H1 (cell line): ENCODE measurements around the gene CASZ1. TPM values are rescaled to one million over a fixed set of nuclear protein-coding genes. Genes with fewer than 3 reads are reported as not detected.

ENCODE experiments used
- CTCF ChIA-PET: fragments of 300-600 bp; sonication (Branson Sonifier 250); formaldehyde crosslinking; loops from one replicate; lab custom pipeline; 2021; ENCODE audit not compliant: partially characterized antibody; lab: Charles Lee
- POLR2A ChIA-PET: fragments of 300-600 bp; sonication (Branson Sonifier 250); formaldehyde crosslinking; loops from one replicate; lab custom pipeline; 2021; ENCODE audit warnings: inconsistent platforms; ENCODE audit not compliant: partially characterized antibody; lab: Charles Lee
- DNase-seq, 2 experiments: peaks; one replicate each; pipeline versions ENCODE4 v3.0.0 to v3.0.0-alpha.2; 2010 to 2022; ENCODE audit warnings: low spot score in 2 of 2, low read depth in 1 of 2, mixed read lengths in 1 of 2
- FAIRE-seq: peaks from 2 replicates; lab custom pipeline; 2011; peaks lifted over from hg19 to GRCh38; lab: Jason Lieb, UNC
- H2AFZ ChIP-seq: 2 replicates; pipeline ENCODE4 v1.8.1; 2012; ENCODE audit warnings: low read length, inconsistent platforms
- H2AK5ac ChIP-seq: 2 replicates; pipeline ENCODE4 v1.6.1; 2013; ENCODE audit warnings: low read depth, low read length
- H2BK120ac ChIP-seq: replicated peaks from 2 replicates; pipeline ENCODE3; 2013; ENCODE audit warnings: low read depth, low read length, inconsistent platforms
- H2BK12ac ChIP-seq: 2 replicates; pipeline ENCODE4 v1.6.1; 2013; ENCODE audit warnings: low read depth, low read length
- H2BK15ac ChIP-seq: 2 replicates; pipeline ENCODE4 v1.6.1; 2013; ENCODE audit warnings: low read length
- H2BK20ac ChIP-seq: 2 replicates; pipeline ENCODE4 v1.6.1; 2013; ENCODE audit warnings: low read length
- H2BK5ac ChIP-seq: 2 replicates; pipeline ENCODE4 v1.6.1; 2013; ENCODE audit warnings: low read depth, low read length
- H3K14ac ChIP-seq: 2 replicates; pipeline ENCODE4 v1.6.1; 2013; ENCODE audit warnings: inconsistent platforms; ENCODE audit not compliant: insufficient read length
- H3K18ac ChIP-seq: 2 replicates; pipeline ENCODE4 v1.6.1; 2013; ENCODE audit warnings: low read length; ENCODE audit errors: extremely low read depth
- H3K23ac ChIP-seq: 2 replicates; pipeline ENCODE4 v1.6.1; 2013; ENCODE audit warnings: inconsistent platforms; ENCODE audit not compliant: insufficient read length
- H3K23me2 ChIP-seq: 2 replicates; pipeline ENCODE4 v1.6.1; 2013; ENCODE audit warnings: low read depth, low read length
- H3K27ac ChIP-seq: 2 replicates; pipeline ENCODE4 v1.6.1; 2011; ENCODE audit warnings: low read depth, low read length, inconsistent platforms
- H3K27me3 ChIP-seq, 4 experiments: replicated peaks in 1 of 4; 1 replicate in 1 of 4; 2 replicates in 3 of 4; pipeline versions ENCODE4 v1.6.1 to v1.8.1; 2011 to 2013; ENCODE audit warnings: low read length in 3 of 4, mild to moderate bottlenecking in 3 of 4, inconsistent platforms in 2 of 4, mixed read lengths in 2 of 4, moderate library complexity in 1 of 4; ENCODE audit not compliant: control insufficient read depth in 3 of 4, insufficient read depth in 3 of 4; ENCODE audit errors: extremely low read depth in 1 of 4
- H3K36me3 ChIP-seq, 4 experiments: 2 replicates each; pipeline versions ENCODE4 v1.6.1 to v1.8.1; 2011 to 2013; ENCODE audit warnings: mild to moderate bottlenecking in 4 of 4, low read length in 3 of 4, moderate library complexity in 2 of 4, control low read depth in 1 of 4, inconsistent platforms in 1 of 4; ENCODE audit not compliant: insufficient read depth in 4 of 4, control insufficient read depth in 2 of 4
- H3K4ac ChIP-seq: replicated peaks from 2 replicates; pipeline ENCODE3; 2013; ENCODE audit warnings: low read length, low read depth, mixed read lengths, inconsistent platforms; ENCODE audit not compliant: insufficient read length
- H3K4me1 ChIP-seq, 4 experiments: replicated peaks in 1 of 4; 1 replicate in 1 of 4; 2 replicates in 3 of 4; pipeline versions ENCODE4 v1.6.1 to v1.8.1; 2011 to 2013; ENCODE audit warnings: low read length in 3 of 4, inconsistent platforms in 2 of 4, mixed read lengths in 1 of 4; ENCODE audit not compliant: insufficient read depth in 4 of 4, control insufficient read depth in 3 of 4
- H3K4me2 ChIP-seq, 2 experiments: 2 replicates each; pipeline versions ENCODE4 v1.6.1 to v1.8.1; 2011 to 2013; ENCODE audit warnings: low read depth in 2 of 2, low read length in 2 of 2, control low read depth in 1 of 2, inconsistent platforms in 1 of 2, mild to moderate bottlenecking in 1 of 2; ENCODE audit not compliant: insufficient read depth in 1 of 2
- H3K4me3 ChIP-seq, 4 experiments: fragments of 200-600, 300-600 bp in 1 of 4; sonication (generic), shearing (Covaris generic), sonication (Bioruptor Twin) in 1 of 4; 2 replicates each; pipeline versions ENCODE4 v1.5.1 to v1.8.1; 2011 to 2016; ENCODE audit warnings: low read length in 4 of 4, low read depth in 3 of 4, control low read depth in 2 of 4, inconsistent platforms in 2 of 4, mild to moderate bottlenecking in 2 of 4, mixed read lengths in 1 of 4, moderate library complexity in 1 of 4; ENCODE audit not compliant: insufficient read depth in 2 of 4; ENCODE audit errors: extremely low read depth in 1 of 4
- H3K56ac ChIP-seq: replicated peaks from 2 replicates; pipeline ENCODE3; 2013; ENCODE audit warnings: low read depth, mild to moderate bottlenecking, mixed read lengths, low read length, inconsistent platforms; ENCODE audit not compliant: insufficient read length
- H3K79me1 ChIP-seq: 2 replicates; pipeline ENCODE4 v1.6.1; 2013; ENCODE audit warnings: low read depth, low read length, control low read depth
- H3K79me2 ChIP-seq, 2 experiments: 2 replicates each; pipeline versions ENCODE4 v1.6.1 to v1.8.1; 2012 to 2013; ENCODE audit warnings: low read length in 2 of 2, mild to moderate bottlenecking in 2 of 2, inconsistent platforms in 1 of 2; ENCODE audit not compliant: insufficient read depth in 2 of 2, control insufficient read depth in 1 of 2
- H3K9ac ChIP-seq, 4 experiments: replicated peaks in 1 of 4; 1 replicate in 1 of 4; 2 replicates in 3 of 4; pipeline versions ENCODE4 v1.6.1 to v1.8.1; 2011 to 2013; ENCODE audit warnings: low read depth in 3 of 4, low read length in 3 of 4, control low read depth in 2 of 4, mild to moderate bottlenecking in 2 of 4, moderate library complexity in 2 of 4, inconsistent platforms in 1 of 4; ENCODE audit errors: extremely low read depth in 1 of 4
- H3K9me3 ChIP-seq, 2 experiments: 2 replicates each; pipeline versions ENCODE4 v1.6.1 to v1.8.1; 2012 to 2013; ENCODE audit warnings: mild to moderate bottlenecking in 2 of 2, moderate library complexity in 2 of 2, control low read depth in 1 of 2, inconsistent platforms in 1 of 2, low read depth in 1 of 2, low read length in 1 of 2, mixed read lengths in 1 of 2; ENCODE audit not compliant: insufficient read depth in 2 of 2
- H4K20me1 ChIP-seq, 2 experiments: replicated peaks in 1 of 2; 2 replicates each; pipeline versions ENCODE3 to v1.8.1; 2011 to 2013; ENCODE audit warnings: inconsistent platforms in 2 of 2, low read length in 2 of 2, mild to moderate bottlenecking in 1 of 2; ENCODE audit not compliant: insufficient read depth in 2 of 2, control insufficient read depth in 1 of 2
- H4K5ac ChIP-seq: 2 replicates; pipeline ENCODE4 v1.6.1; 2013; ENCODE audit warnings: low read length, low read depth, mixed read lengths, inconsistent platforms; ENCODE audit not compliant: insufficient read length
- H4K8ac ChIP-seq: 2 replicates; pipeline ENCODE4 v1.8.0; 2013; ENCODE audit warnings: mild to moderate bottlenecking, moderate library complexity, low read length, inconsistent platforms; ENCODE audit not compliant: insufficient read depth; ENCODE audit errors: extremely low read depth
- H4K91ac ChIP-seq: replicated peaks from 2 replicates; pipeline ENCODE3; 2013; ENCODE audit warnings: low read length, mixed read lengths, inconsistent platforms; ENCODE audit not compliant: insufficient read length
- CTCF ChIP-seq, 3 experiments: IDR thresholded peaks; 1 replicate in 2 of 3; 2 replicates in 1 of 3; pipeline versions ENCODE4 v1.5.1 to v1.6.1; 2011; ENCODE audit warnings: low read length in 3 of 3, mild to moderate bottlenecking in 3 of 3, inconsistent platforms in 2 of 3, low read depth in 1 of 3, moderate library complexity in 1 of 3; ENCODE audit not compliant: insufficient read depth in 1 of 3; ENCODE audit errors: control extremely low read depth in 1 of 3
- GABPA ChIP-seq: IDR thresholded peaks from 2 replicates; pipeline ENCODE4 v1.6.1; 2011; ENCODE audit warnings: mild to moderate bottlenecking, low read length, moderate library complexity, borderline replicate concordance; ENCODE audit not compliant: insufficient read depth
- HDAC2 ChIP-seq, 2 experiments: fragments of 300-600 bp in 1 of 2; sonication (generic) in 1 of 2; IDR thresholded peaks; 2 replicates each; pipeline ENCODE4 v1.6.1; 2011 to 2012; ENCODE audit warnings: low read depth in 2 of 2, low read length in 2 of 2, mild to moderate bottlenecking in 2 of 2, moderate library complexity in 2 of 2, borderline replicate concordance in 1 of 2, inconsistent platforms in 1 of 2
- JUN ChIP-seq: IDR thresholded peaks from 2 replicates; pipeline ENCODE4 v1.6.1; 2011; ENCODE audit warnings: low read depth, mild to moderate bottlenecking, improper control_type of control experiment, low read length
- POLR2A ChIP-seq, 2 experiments: IDR thresholded peaks; 1 replicate in 1 of 2; 2 replicates in 1 of 2; pipeline ENCODE4 v1.6.1; 2011; ENCODE audit warnings: low read depth in 2 of 2, low read length in 2 of 2, mild to moderate bottlenecking in 2 of 2; ENCODE audit errors: control extremely low read depth in 1 of 2
- RBBP5 ChIP-seq: IDR thresholded peaks from 2 replicates; pipeline ENCODE4 v1.7.1; 2012; ENCODE audit warnings: low read depth, mild to moderate bottlenecking, inconsistent platforms, low read length, moderate library complexity, borderline replicate concordance
- SIN3A ChIP-seq, 2 experiments: IDR thresholded peaks in 1 of 2; conservative IDR thresholded peaks in 1 of 2; 2 replicates each; pipeline ENCODE4 v1.6.1; 2011 to 2012; ENCODE audit warnings: low read length in 2 of 2, improper control_type of control experiment in 1 of 2, low read depth in 1 of 2, mild to moderate bottlenecking in 1 of 2
- SP1 ChIP-seq: IDR thresholded peaks from 2 replicates; pipeline ENCODE4 v1.6.1; 2011; ENCODE audit warnings: low read depth, low read length
- SP2 ChIP-seq: IDR thresholded peaks from 2 replicates; pipeline ENCODE4 v1.6.1; 2012; ENCODE audit warnings: mild to moderate bottlenecking, low read length, inconsistent platforms
- TCF12 ChIP-seq: IDR thresholded peaks from 2 replicates; pipeline ENCODE4 v1.6.1; 2011; ENCODE audit warnings: low read depth, mild to moderate bottlenecking, low read length
- WGBS, 2 experiments: shearing (Covaris generic) in 1 of 2; methylation state at CpG; one replicate each; pipeline versions ENCODE4 v1.1.6 to v1.1.7; 2013 to 2015; ENCODE audit warnings: low lambda C conversion rate in 2 of 2, mixed read lengths in 2 of 2, inconsistent platforms in 1 of 2, low coverage in 1 of 2, missing lambda C conversion rate in 1 of 2; ENCODE audit not compliant: insufficient replicate concordance in 2 of 2, insufficient coverage in 1 of 2, insufficient read length in 1 of 2; ENCODE audit errors: extremely low coverage in 1 of 2, missing lambda C conversion rate in 1 of 2; 5-methylcytosine and 5-hydroxymethylcytosine counted together
- polyA plus RNA-seq, 7 experiments: library from polyadenylated mRNA; depleted of rRNA in 3 of 7; stranded (reverse) in 5 of 7; unstranded in 2 of 7; fragments of >200 nt in 5 of 7; fragments of 200-250 nt in 2 of 7; gene quantifications; 1 replicate in 5 of 7; 2 replicates in 1 of 7; 4 replicates in 1 of 7; pipeline versions ENCODE4 v1.2.1 to v1.2.3, GENCODE V29; 2011 to 2013; ENCODE audit warnings: missing spikeins in 2 of 7, mixed read lengths in 2 of 7
- total RNA-seq: library from RNA; stranded (reverse); fragmentation: NEBNext Ultra II Directional; extraction: Animal tissue kit (Norgen Biotek cat#: 25700); gene quantifications from 2 replicates; pipeline ENCODE4 v1.2.1, GENCODE V29; 2021

Gene CASZ1
- total and polyA plus RNA-seq, 2 of the 8 experiments (the other 6 are each of a cell fraction or from before 2014, with no cell fraction given), result 4.4 to 7.7 TPM

- Histone ChIP-seq H3K4me1 (no peaks in the 10 kb centered on the region), H2BK15ac (no peak overlapping the region), H3K79me2 (no peaks in the 10 kb centered on the region), H2BK20ac (no peak overlapping the region), H2BK5ac (no peak overlapping the region), H3K27ac (no peak overlapping the region), H4K20me1 (no peaks in the 10 kb centered on the region), H3K56ac (no peak overlapping the region), H3K36me3 (no peaks in the 10 kb centered on the region; a peak in 2 of 8 replicates), H3K79me1 (peaks cover 3% of the 10 kb centered on the region; the same call in 1 of the 2 replicates), H3K4ac (no peak overlapping the region), H3K18ac (no peak overlapping the region), H3K23me2 (no peaks in the 10 kb centered on the region), H2AFZ (no peak overlapping the region), H3K9ac (no peak overlapping the region), H3K14ac (no peak overlapping the region), H3K23ac (no peak overlapping the region), H4K8ac (no peak overlapping the region), H3K27me3 (no peaks in the 10 kb centered on the region), H4K5ac (no peak overlapping the region), H3K4me2 (no peak overlapping the region), H2BK120ac (no peak overlapping the region), H3K4me3 (no peak overlapping the region), H4K91ac (no peak overlapping the region), H2BK12ac (no peak overlapping the region), H2AK5ac (no peak overlapping the region), H3K9me3 (no peaks in the 10 kb centered on the region)
- ChIA-PET POLR2A (no interaction called here), CTCF (interaction anchor here (1.3 kb wide), 1 partner anchor 27 kb away, joined by 5 read pairs; no protein-coding TSS in a partner anchor)
- FAIRE-seq (no peak), DNase-seq (no peak)
- WGBS, 2 experiments, result 90% methylated on average over 8 of the region's 9 CpGs; no CpG with 5 or more reads in 1 of the 2 experiments
- TF ChIP-seq SIN3A (conservative IDR thresholded peaks at IDR 0.05 in 1 of 2, IDR thresholded peaks at IDR 0.05 in 1 of 2; ENCODE audit: low read depth in 1 of 2, low read length in 2 of 2), result no peak
- TF ChIP-seq TCF12, result no peak
- TF ChIP-seq POLR2A (IDR thresholded peaks at IDR 0.05; ENCODE audit: control extremely low read depth in 1 of 2, low read depth in 2 of 2, low read length in 2 of 2), result no peak
- TF ChIP-seq JUN, result no peak
- TF ChIP-seq SP2, result no peak
- TF ChIP-seq RBBP5, result no peak
- TF ChIP-seq CTCF (IDR thresholded peaks at IDR 0.05; ENCODE audit: control extremely low read depth in 1 of 3, insufficient read depth in 1 of 3, low read depth in 1 of 3, low read length in 3 of 3), result no peak
- no peak for TF ChIP-seq GABPA
- TF ChIP-seq SP1, result no peak
- no peak for TF ChIP-seq HDAC2 (IDR thresholded peaks at IDR 0.05; ENCODE audit: borderline replicate concordance in 1 of 2, low read depth in 2 of 2, low read length in 2 of 2)
These were observed 174.5 kb downstream of the CASZ1 start for GRCh38 chr1:10621906-10622305.
